Activated CD4-positive, alpha-beta T cell treated with anti-CD3 and anti-CD28 coated beads, Interleukin-2, Interleukin-4, amounts not matched to agents 100 ng/mL and 50 ng/mL, durations not matched to agents 16 hours and 8 hours (primary cell): ENCODE measurements around the gene CD244.
"Not testable (repeated sequence)": the region's sequence is repeated elsewhere in the genome, so short reads cannot be mapped to it uniquely, and the experiment has no call there.

Experiments
- DNase-seq: peaks from one replicate; pipeline ENCODE4 v3.0.0-alpha.2; 2020; ENCODE audit warnings: low spot score

CD244 gene

GRCh38 chr1:160811147-160811546, 51.5 kb downstream of the CD244 start:
- DNase-seq, result peak; percentile 29

DNA sequence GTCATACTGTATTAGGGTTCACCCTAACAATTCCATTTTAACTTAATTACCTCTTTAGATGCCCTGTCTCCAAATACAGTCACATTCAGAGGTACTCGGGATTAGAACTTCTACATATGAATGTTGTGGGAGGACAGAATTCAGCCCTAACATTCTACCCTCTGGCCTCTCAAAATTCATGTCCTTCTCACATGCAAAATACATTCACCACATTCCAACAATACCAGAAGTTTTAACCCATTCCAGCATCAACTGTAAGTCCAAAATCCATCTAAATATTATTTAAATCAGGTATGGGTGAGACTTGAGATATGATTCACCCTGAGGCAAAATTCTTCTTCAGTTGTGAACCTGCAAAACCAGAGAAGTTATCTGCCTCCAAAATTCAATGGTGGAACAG, 52.2 kb downstream of the CD244 start:
- DNase-seq, result no peak

- DNase-seq, result no peak
Observed at GRCh38 chr1:160808289-160808688, 54.4 kb downstream of the CD244 start.

DNA sequence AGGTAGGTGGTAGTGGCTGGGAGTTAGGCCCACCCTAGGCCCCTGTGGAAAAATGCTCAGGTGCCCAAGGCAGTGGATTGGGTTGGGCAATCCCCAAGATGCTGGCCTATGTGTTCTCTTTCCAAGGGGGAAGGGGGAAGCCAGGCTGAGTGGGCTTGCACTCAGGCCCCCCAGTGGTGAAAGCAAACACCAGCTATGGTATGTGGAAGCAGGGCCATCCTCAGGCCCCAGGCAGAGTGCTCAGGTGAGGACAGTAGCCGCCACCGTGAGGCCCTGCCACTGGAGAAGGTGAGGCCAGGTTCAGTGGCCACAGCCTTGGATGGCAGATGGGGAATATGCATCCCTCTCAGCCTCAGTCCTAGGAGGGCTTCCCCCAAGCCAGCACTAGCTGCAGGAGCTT, 54.9 kb downstream of the CD244 start:
- no peak for DNase-seq

DNA sequence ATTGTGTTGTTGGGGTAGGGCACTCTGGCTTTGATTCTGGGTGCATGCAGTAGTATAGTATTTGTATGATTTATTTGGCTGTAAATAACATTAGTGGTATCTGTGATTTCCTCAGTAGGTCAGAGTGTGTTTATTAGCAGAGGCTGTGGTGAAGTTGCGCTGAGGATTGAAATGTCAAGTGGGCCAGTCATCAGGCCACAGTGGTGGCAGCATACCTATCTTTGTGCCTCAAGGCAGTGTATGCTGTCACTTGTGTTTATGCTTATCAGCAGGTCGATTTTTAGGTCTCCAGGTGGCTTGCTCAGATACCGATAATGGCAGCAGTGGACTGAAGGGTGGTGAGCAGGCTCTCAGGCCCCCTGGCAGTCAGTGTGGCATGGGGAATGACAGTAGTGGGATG, 55.4 kb downstream of the CD244 start:
- no peak for DNase-seq

DNA sequence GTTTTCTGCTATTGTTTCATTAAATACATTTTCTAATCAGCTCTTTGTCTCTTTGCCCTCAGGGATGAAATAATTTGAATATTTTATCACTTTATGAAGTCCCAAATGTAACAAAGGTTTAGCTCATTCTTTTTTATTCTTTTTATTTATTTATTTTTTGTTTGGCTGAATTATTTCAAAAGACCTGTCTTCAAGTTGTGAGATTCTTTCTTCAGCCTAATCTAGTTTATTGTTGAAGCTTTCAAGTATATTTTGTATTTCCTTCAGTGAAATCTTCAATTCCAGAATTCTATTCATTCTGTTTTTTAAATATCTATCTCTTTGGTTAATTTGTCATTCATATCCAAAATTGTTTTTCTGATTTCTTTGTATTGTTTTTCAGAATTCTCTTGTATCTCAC, 55.9 kb downstream of the CD244 start:
- no peak for DNase-seq

GRCh38 chr1:160806109-160806665, 56.5 kb downstream of the CD244 start:
- no peak for DNase-seq

- DNase-seq, result no peak
Observed at GRCh38 chr1:160801836-160802580, 60.7 kb downstream of the CD244 start.

DNA sequence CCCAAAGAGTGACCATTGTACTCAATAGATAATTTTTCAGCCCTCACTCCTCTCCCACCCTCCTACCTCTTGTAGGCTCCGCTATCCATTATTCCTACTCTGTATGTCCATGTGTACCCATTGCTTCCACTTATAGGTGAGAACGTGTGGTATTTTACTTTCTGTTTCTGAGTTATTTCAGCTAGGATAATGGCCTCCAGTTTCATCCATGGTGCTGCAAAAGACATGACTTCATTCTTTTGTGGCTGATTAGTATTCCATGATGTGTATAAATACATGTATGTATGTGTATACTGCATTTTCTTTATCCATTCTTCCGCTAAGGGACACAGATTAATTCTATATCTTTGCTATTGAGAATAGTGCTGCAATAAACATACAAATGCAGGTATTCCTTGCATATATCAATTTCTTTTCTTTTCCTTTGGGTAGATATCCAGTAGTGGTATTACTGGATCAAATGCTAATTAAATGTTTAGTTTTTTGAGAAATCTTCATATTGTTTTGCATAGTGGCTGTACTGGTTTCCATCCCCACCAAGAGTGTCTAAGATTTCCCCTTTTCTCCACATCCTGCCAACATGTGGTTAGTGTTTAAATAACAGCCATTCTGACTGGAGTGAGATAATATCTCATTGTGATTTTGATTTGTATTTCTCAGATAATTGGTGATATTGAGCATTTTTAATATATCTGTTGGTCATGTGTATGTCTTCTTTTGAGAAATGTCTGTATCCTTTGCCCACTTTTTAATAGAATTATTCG, 61.9 kb downstream of the CD244 start:
- DNase-seq, result peak; percentile 58

- no peak for DNase-seq
Observed at GRCh38 chr1:160800142-160800541, 62.5 kb downstream of the CD244 start.

DNA sequence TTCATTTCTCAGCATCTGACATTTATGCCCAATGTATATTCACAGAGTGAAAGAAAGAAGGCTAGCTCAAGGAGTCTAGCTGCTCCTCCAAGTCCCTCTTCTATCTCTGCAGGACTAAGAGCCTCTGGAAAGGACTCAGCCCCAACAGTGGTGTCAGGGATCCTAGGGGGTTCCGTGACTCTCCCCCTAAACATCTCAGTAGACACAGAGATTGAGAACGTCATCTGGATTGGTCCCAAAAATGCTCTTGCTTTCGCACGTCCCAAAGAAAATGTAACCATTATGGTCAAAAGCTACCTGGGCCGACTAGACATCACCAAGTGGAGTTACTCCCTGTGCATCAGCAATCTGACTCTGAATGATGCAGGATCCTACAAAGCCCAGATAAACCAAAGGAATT, 63.0 kb downstream of the CD244 start:
- no peak for DNase-seq

DNA sequence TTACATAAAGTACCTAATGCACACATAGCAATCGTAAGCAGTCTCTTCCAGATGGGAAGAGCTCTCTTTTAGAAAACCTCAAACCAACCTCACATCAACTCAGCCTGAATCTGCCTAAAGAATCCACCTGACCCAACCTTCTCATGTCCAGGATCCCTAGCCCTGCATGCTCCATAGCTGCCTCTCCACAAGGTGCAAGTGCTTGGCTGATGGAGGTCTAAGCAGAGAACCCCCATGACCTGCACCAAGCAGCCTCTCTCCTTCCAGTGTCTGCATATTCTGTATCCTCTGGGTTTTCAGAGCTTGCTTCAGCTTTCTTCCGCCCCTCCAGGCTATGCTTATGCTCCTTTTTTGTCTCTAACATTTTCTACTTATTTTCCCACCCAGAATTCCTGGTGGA, 64.2 kb downstream of the CD244 start:
- no peak for DNase-seq

- peak; percentile 76 for DNase-seq
Observed at GRCh38 chr1:160797861-160798273, 64.8 kb downstream of the CD244 start.

GRCh38 chr1:160797271-160797709, 65.4 kb downstream of the CD244 start:
- DNase-seq, result peak; percentile 47

- DNase-seq, result peak; percentile 92
Observed at GRCh38 chr1:160795951-160796383, 66.7 kb downstream of the CD244 start, which contains the start of gene LY9. TSS of gene LY9 (plus strand) at chr1:160796174. CDS start at chr1:160796188, 14 bp downstream.

DNA sequence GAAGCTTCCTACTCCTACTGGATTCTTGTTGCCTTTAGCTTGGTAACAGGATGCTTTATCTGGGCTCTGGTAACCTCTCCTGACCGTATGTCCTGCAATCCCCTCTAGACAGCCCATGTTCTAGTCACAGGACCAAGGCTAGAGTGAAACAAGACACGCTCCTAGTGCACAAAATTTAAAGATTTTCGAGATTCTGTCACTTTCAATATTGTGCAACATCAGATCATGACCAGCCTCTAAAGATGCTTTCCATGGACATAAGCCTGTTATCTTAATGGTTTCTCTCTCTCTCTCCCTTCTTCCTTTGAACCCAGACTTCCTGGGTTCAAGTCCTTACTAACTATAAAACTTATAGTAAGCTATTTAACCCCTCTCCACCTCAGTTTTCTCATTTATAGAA, 68.3 kb downstream of the CD244 start:
- DNase-seq, result no peak

DNA sequence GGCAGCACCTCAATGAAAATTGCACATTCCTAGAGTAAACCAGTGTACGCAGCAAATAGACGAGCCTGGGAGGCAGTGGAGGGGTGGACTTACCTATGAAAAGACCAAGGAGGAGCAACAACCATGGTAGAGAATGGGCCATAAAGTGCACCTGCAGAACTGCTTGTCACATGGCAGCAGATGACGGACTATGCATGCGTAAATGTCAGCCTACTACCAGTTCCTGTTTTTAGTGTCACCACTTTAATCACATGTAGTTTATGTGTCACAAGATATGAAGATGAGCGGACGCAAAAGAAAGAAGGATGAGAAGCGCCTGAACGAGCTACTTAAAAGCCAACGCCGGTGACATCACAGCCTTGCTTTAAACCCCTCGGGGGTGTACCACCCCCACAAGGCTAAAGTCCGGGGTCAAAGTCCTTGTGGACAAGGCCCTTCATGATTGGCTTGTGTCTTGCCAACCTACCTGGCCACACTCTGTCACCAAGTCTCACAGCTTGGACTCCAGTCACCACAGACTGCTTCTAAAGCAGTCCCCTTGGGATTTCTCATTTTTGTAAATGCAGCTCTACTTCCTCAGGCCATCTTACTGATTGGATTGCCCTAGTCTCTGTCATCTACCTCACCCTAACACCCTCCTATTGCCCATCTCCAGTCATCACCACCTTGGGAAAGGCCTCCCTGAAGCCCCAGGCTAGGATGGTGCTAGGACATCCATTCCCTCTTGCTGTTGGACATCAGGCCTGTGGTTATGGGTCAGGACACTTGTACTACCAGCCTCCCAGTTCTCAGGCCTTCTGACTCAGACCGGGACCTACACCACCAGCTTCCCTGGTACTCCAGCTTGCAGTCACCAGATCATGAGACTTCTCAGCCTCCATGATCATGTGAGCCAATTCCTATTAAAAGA, 72.7 kb downstream of the CD244 start:
- no peak for DNase-seq

GRCh38 chr1:160789051-160789701, 73.5 kb downstream of the CD244 start:
- no peak for DNase-seq

DNA sequence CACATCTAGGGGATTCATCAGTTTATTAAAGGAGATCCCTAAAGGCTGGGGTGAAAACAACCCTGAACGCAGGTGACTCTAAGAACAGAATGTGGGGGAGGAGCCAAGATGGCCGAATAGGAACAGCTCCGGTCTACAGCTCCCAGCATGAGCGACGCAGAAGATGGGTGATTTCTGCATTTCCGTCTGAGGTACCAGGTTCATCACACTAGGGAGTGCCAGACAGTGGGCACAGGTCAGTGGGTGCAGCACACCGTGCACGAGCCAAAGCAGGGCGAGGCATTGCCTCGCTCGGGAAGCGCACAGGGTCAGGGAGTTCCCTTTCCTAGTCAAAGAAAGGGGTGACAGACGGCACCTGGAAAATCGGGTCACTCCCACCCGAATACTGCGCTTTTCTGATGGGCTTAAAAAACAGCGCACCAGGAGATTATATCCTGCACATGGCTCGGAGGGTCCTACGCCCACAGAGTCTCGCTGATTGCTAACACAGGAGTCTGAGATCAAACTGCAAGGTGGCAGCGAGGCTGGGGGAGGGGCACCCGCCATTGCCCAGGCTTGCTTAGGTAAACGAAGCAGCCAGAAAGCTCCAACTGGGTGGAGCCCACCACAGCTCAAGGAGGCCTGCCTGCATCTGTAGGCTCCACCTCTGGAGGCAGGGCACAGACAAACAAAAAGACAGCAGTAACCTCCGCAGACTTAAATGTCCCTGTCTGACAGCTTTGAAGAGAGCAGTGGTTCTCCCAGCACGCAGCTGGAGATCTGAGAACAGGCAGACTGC, 79.5 kb downstream of the CD244 start:
- not testable (repeated sequence) for DNase-seq

DNA sequence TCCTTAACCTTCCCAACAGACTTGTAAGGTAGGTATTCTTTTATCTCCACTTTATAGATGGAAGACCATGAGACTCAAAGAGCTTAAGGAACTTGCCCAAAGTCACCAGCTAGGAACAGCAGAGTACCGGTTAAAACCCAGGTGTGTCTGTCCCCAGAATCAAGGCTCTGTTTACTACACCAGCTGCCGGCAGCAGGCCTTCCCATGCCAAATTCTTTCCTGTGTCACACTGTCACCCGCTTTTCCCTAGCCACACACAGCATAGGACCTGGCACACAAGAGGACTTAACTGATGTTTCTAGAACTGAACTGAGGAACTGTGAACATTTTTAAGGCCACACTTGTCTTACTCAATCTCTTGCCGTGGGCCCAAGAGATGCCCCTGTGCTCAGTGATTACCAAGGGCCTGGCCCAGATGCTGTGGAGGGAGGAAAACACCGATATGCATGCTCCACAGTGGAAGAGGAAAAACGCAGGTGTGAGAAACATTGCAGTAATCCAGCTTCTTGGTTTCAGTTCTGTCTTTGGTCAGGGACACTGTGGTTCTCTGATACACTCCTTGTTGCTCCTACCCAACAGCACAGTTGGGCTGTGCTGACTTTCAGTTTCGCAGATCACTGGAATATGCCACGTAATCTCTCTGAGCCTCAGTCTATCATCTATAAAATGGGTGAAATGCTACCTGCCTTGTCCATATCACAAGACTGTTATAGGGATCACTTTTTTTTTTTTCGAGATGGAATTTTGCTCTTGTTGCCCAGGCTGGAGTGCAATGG, 80.6 kb downstream of the CD244 start:
- DNase-seq, result peak; percentile 84
